Activated B cell treated with CpG ODN at 0.5 μM for 24 hours (primary cell): Measurements from ENCODE around the gene PTPN1. TPM values are rescaled to one million over a fixed set of nuclear protein-coding genes. Genes with fewer than 3 reads are reported as not detected.
A peak's percentile ranks its signal among the peaks of the same experiment; 100 is the strongest.

ENCODE experiments used
- ATAC-seq: fragments of 200-7000 bp; cut with Tn5 transposase; one replicate; pipeline ENCODE4 v1.10.0; 2021; ENCODE audit warnings: low read depth, mild to moderate bottlenecking, moderate library complexity
- CTCF ChIA-PET: fragments of 350-600 bp; sonication (Branson Sonifier 250); formaldehyde crosslinking; loops from one replicate; lab custom pipeline; 2021; ENCODE audit warnings: antibody characterized with exemption; lab: Charles Lee
- POLR2A ChIA-PET: fragments of 350-600 bp; sonication (Branson Sonifier 250); formaldehyde crosslinking; loops from one replicate; lab custom pipeline; 2021; ENCODE audit warnings: antibody characterized with exemption; lab: Charles Lee
- DNase-seq: peaks from one replicate; pipeline ENCODE4 v3.0.0; 2022
- H3K27ac Mint-ChIP-seq: one replicate; pipeline ENCODE4 v1.8.0; 2020; ENCODE audit warnings: mixed read lengths
- H3K27me3 Mint-ChIP-seq: one replicate; pipeline ENCODE4 v1.8.0; 2021; ENCODE audit warnings: mixed read lengths
- H3K36me3 Mint-ChIP-seq: one replicate; pipeline ENCODE4 v1.8.0; 2021; ENCODE audit warnings: low read depth, mixed read lengths
- H3K4me1 Mint-ChIP-seq: one replicate; pipeline ENCODE4 v1.8.0; 2021; ENCODE audit warnings: mixed read lengths
- H3K4me3 Mint-ChIP-seq: one replicate; pipeline ENCODE4 v1.8.0; 2020; ENCODE audit warnings: mild to moderate bottlenecking, mixed read lengths
- H3K9me3 Mint-ChIP-seq: one replicate; pipeline ENCODE4 v1.8.0; 2020; ENCODE audit warnings: mixed read lengths
- CTCF ChIP-seq: fragments of 200-600 bp; IDR thresholded peaks from one replicate; pipeline ENCODE4 v1.8.0; 2022; ENCODE audit warnings: antibody characterized with exemption, mild to moderate bottlenecking
- intact Hi-C: fragments of 100-400 bp; cut with micrococcal nuclease; formaldehyde crosslinking; loops from one replicate; pipeline ENCODE4 v1.15.1; 2024
- total RNA-seq: library from RNA; stranded (reverse); gene quantifications from 2 replicates; pipeline ENCODE4 v1.2.3, GENCODE V29; 2022

The PTPN1 gene
- total RNA-seq, 1 donor from 2014 or later, result 227 TPM

GRCh38 chr20:50577175-50578018 is 67.2 kb downstream of the PTPN1 start:
- POLR2A ChIA-PET, result interaction anchor here (0.7 to 61.9 kb wide), 2 partner anchors 9 to 63 kb away, joined by 3 to 1679 read pairs; partner anchors contain the start of gene PTPN1
- Mint-ChIP-seq H3K4me1 (peaks cover 53% of the 10 kb centered on the region), H3K4me3 (no peak overlapping the region), H3K9me3 (no peaks in the 10 kb centered on the region), H3K27ac (peak overlapping the region; percentile 59), H3K27me3 (no peaks in the 10 kb centered on the region), H3K36me3 (peaks cover 91% of the 10 kb centered on the region)
- peak; percentile 5 for DNase-seq
- intact Hi-C loops, result loop anchor here (10.0 kb wide), 1 partner anchor 157 kb away; the partner anchor contains the start of gene PARD6B
- CTCF ChIA-PET, result interaction anchor here (0.7 to 8.5 kb wide), 4 partner anchors 10 to 74 kb away, joined by 3 to 154 read pairs (median 22); no protein-coding TSS in a partner anchor
- ATAC-seq, result no peak
- TF ChIP-seq CTCF, result no peak

GRCh38 chr20:50578061-50578777 is 68.0 kb downstream of the PTPN1 start:
- Mint-ChIP-seq H3K27ac (peak overlapping the region; percentile 59), H3K4me3 (no peak overlapping the region), H3K27me3 (no peaks in the 10 kb centered on the region), H3K36me3 (peaks cover 91% of the 10 kb centered on the region), H3K9me3 (no peaks in the 10 kb centered on the region), H3K4me1 (peaks cover 53% of the 10 kb centered on the region)
- TF ChIP-seq CTCF, result no peak
- POLR2A ChIA-PET, result interaction anchor here (1.5 to 61.9 kb wide), 2 partner anchors 64 to 388 kb away, joined by 6 to 1679 read pairs; partner anchors contain the start of genes CEBPB and PTPN1
- DNase-seq (no peak), ATAC-seq (no peak)
- CTCF ChIA-PET, result interaction anchor here (1.1 to 8.5 kb wide), 6 partner anchors 9 to 386 kb away, joined by 3 to 154 read pairs (median 6); no protein-coding TSS in a partner anchor
- intact Hi-C loops, result loop anchor here (10.0 kb wide), 1 partner anchor 157 kb away; the partner anchor contains the start of gene PARD6B

- ChIA-PET POLR2A (interaction anchor here (1.0 to 61.9 kb wide), 3 partner anchors 9 to 388 kb away, joined by 3 to 1679 read pairs (median 6); partner anchors contain the start of genes CEBPB and PTPN1), CTCF (interaction anchor here (1.0 to 8.5 kb wide), 12 partner anchors 8 to 390 kb away, joined by 3 to 39 read pairs (median 5); no protein-coding TSS in a partner anchor)
- Mint-ChIP-seq H3K27ac (peak overlapping the region; percentile 64), H3K4me1 (peaks cover 55% of the 10 kb centered on the region), H3K36me3 (peaks cover 92% of the 10 kb centered on the region), H3K9me3 (no peaks in the 10 kb centered on the region), H3K27me3 (no peaks in the 10 kb centered on the region), H3K4me3 (no peak overlapping the region)
- peak; percentile 6 for DNase-seq
- ATAC-seq, result no peak
- TF ChIP-seq CTCF, result no peak
- intact Hi-C loops, result loop anchor here (10.0 kb wide), 1 partner anchor 156 kb away; the partner anchor contains the start of gene PARD6B
These were observed 68.6 kb downstream of the PTPN1 start for GRCh38 chr20:50578778-50579165.

DNA sequence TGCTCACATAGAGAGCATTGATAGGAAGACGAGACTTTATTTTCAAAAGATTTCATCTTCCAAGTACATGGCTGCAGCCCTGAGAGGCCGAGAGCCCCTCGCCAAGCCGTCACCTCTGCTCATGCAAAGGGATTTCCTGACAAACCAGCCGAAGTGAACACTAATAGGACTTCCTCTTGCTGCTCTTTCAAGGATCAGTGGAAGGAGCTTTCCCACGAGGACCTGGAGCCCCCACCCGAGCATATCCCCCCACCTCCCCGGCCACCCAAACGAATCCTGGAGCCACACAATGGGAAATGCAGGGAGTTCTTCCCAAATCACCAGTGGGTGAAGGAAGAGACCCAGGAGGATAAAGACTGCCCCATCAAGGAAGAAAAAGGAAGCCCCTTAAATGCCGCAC is 69.3 kb downstream of the PTPN1 start:
- POLR2A ChIA-PET, result interaction anchor here (1.0 to 61.9 kb wide), 3 partner anchors 9 to 389 kb away, joined by 3 to 1679 read pairs (median 6); partner anchors contain the start of genes CEBPB and PTPN1
- no peak for ATAC-seq
- Mint-ChIP-seq H3K27ac (no peak overlapping the region), H3K36me3 (peaks cover 90% of the 10 kb centered on the region), H3K27me3 (no peaks in the 10 kb centered on the region), H3K4me1 (peaks cover 53% of the 10 kb centered on the region), H3K4me3 (no peak overlapping the region), H3K9me3 (no peaks in the 10 kb centered on the region)
- peak; percentile 3 for DNase-seq
- intact Hi-C loops, result loop anchor here (10.0 kb wide), 1 partner anchor 155 kb away; the partner anchor contains the start of gene PARD6B
- CTCF ChIA-PET, result interaction anchor here (0.8 to 2.3 kb wide), 15 partner anchors 9 to 397 kb away, joined by 3 to 17 read pairs (median 4); no protein-coding TSS in a partner anchor
- no peak for TF ChIP-seq CTCF
